Activated T-helper 2 cell treated with anti-CD3 and anti-CD28 coated beads, Interferon-gamma antibody, Interleukin-2, Interleukin-4, amounts not matched to agents 10 μg/mL and 5 μg/mL and 100 μg/mL, durations not matched to agents 14 hours and 24 hours and 36 hours (primary cell): Measurements from ENCODE around the gene HES6. TPM values are rescaled to one million over a fixed set of nuclear protein-coding genes. Genes with fewer than 3 reads are reported as not detected.

ENCODE experiments used
- DNase-seq: peaks from one replicate; pipeline ENCODE4 v3.0.0; 2021; ENCODE audit warnings: low spot score
- H3K27ac Mint-ChIP-seq: one replicate; pipeline ENCODE4 v1.8.0; 2021; ENCODE audit warnings: mixed read lengths
- H3K27me3 Mint-ChIP-seq: one replicate; pipeline ENCODE4 v1.8.0; 2021; ENCODE audit warnings: low read depth, mixed read lengths
- H3K36me3 Mint-ChIP-seq: one replicate; pipeline ENCODE4 v1.8.0; 2021; ENCODE audit warnings: low read depth, mixed read lengths
- H3K4me1 Mint-ChIP-seq: one replicate; pipeline ENCODE4 v1.8.0; 2021; ENCODE audit warnings: low read depth, mixed read lengths
- H3K4me3 Mint-ChIP-seq: one replicate; pipeline ENCODE4 v1.8.0; 2021; ENCODE audit warnings: low read depth, mild to moderate bottlenecking, moderate library complexity, mixed read lengths
- H3K9me3 Mint-ChIP-seq: one replicate; pipeline ENCODE4 v1.8.0; 2021; ENCODE audit warnings: mixed read lengths
- intact Hi-C: fragments of 100-400 bp; cut with micrococcal nuclease; formaldehyde crosslinking; loops from one replicate; pipeline ENCODE4 v1.15.1; 2023
- total RNA-seq: library from RNA; stranded (reverse); gene quantifications from 2 replicates; pipeline ENCODE4 v1.2.3, GENCODE V29; 2022

HES6 gene
- total RNA-seq, 1 donor from 2014 or later: 10.2 TPM

DNA sequence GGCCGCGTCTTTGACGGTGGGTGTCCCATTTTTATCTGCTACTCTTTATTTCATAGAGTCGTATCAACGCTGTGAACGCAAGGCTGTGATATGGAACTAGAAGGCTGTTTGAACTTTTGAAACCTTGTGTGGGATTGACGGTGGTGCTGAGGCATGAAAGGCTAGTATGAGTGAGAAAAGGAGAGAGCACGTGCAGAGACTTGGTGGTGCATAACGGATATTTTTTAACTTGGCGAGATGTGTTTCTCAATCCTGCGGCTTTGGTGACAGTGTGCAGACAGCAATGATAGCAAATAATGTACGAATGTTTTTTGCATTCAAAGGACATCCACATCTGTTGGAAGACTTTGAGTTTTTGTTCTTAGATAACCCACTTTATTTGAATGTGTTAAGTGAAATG is 6.2 kb downstream of the HES6 start:
- peak overlapping the region; percentile 57 for H3K4me3 Mint-ChIP-seq
- H3K27ac Mint-ChIP-seq: no peak overlapping the region
- DNase-seq: no peak
- intact Hi-C loops: no loop called here
- H3K4me1 Mint-ChIP-seq: peaks cover 11% of the 10 kb centered on the region
- peaks cover 4% of the 10 kb centered on the region for H3K36me3 Mint-ChIP-seq
- H3K27me3 Mint-ChIP-seq: peaks cover 60% of the 10 kb centered on the region
- H3K9me3 Mint-ChIP-seq: peaks cover 5% of the 10 kb centered on the region

DNA sequence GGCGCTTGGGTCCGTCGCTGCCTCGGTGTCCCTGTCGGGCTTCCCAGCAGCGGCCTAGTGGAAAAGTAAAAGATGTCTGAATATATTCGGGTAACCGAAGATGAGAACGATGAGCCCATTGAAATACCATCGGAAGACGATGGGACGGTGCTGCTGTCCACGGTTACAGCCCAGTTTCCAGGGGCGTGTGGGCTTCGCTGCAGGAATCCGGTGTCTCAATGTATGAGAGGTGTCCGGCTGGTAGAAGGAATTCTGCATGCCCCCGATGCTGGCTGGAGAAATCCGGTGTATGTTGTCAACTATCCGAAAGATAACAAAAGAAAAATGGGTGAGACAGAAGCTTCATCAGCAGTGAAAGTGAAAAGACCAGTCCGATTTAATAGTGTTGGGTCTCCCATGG is 8.0 kb downstream of the HES6 start:
- Mint-ChIP-seq H3K4me3 (peak overlapping the region; percentile 79), H3K27me3 (peaks cover 49% of the 10 kb centered on the region), H3K36me3 (peaks cover 4% of the 10 kb centered on the region), H3K9me3 (peaks cover 5% of the 10 kb centered on the region), H3K4me1 (peaks cover 11% of the 10 kb centered on the region), H3K27ac (no peak overlapping the region)
- intact Hi-C loops: loop anchor here (1.0 kb wide), 1 partner anchor 8 kb away; the partner anchor contains the start of gene HES6
- no peak for DNase-seq

DNA sequence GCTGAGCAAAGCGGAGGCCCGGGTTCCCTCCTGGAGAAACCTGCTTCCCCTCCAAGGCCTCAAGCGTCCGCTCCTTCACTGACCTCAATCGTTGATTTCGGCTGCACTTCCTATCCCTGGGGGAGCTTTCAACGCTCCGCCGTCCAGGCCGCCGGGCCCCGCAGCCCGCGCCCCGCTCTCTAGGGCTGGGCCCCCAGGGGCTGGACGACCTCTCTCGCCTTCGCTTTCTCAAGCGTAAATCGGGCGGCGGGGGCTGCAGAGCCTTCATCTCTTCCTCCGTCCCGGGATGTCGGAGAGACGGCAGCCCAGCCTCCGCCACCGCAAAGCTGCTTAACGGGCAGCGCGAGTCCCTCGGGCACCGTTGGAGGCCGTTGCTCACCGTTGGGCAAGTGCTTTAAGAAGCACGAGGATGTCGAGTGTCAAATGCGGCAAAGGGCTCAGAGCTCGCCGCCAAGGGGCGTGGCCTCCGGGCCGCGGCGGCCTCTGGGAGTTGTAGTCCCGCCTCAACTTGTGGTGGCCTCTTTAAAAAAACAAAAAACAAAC is 8.5 kb downstream of the HES6 start:
- Mint-ChIP-seq H3K27me3 (peaks cover 45% of the 10 kb centered on the region), H3K27ac (no peak overlapping the region), H3K4me3 (peak overlapping the region; percentile 79)

DNA sequence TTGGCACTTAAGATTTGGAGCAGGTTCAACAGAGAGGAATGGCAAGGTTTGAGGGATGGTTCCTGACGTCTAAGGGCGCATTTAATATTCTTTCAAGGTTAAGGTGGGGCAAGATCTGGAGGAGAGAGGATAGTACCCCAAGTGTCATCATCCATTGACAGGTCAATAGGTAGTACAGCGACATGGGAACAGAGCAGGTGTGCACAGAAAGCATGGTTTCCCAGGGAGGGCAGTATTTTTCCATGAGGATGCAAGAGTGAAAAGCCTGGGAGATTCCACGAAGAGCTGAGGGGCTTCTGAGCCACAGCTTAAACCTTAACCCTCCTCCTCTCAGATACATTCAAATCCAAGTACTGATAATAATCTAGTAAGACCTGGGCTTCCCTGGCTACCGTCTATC is 9.1 kb downstream of the HES6 start:
- peaks cover 5% of the 10 kb centered on the region for H3K9me3 Mint-ChIP-seq
- no peak overlapping the region for H3K27ac Mint-ChIP-seq
- no peak for DNase-seq
- H3K36me3 Mint-ChIP-seq: peaks cover 4% of the 10 kb centered on the region
- H3K27me3 Mint-ChIP-seq: peaks cover 39% of the 10 kb centered on the region
- intact Hi-C loops: loop anchor here (1.0 kb wide), 1 partner anchor 10 kb away; the partner anchor contains the start of gene HES6
- peak overlapping the region; percentile 63 for H3K4me3 Mint-ChIP-seq
- peaks cover 11% of the 10 kb centered on the region for H3K4me1 Mint-ChIP-seq

More for the DNA sequence above, 8.5 kb downstream of the HES6 start:
- Mint-ChIP-seq H3K4me1 (peaks cover 11% of the 10 kb centered on the region), H3K36me3 (peaks cover 4% of the 10 kb centered on the region), H3K9me3 (peaks cover 5% of the 10 kb centered on the region)
- intact Hi-C loops: loop anchor here (1.0 kb wide), 1 partner anchor 9 kb away; the partner anchor contains the start of gene HES6
- DNase-seq: peak; percentile 72

DNA sequence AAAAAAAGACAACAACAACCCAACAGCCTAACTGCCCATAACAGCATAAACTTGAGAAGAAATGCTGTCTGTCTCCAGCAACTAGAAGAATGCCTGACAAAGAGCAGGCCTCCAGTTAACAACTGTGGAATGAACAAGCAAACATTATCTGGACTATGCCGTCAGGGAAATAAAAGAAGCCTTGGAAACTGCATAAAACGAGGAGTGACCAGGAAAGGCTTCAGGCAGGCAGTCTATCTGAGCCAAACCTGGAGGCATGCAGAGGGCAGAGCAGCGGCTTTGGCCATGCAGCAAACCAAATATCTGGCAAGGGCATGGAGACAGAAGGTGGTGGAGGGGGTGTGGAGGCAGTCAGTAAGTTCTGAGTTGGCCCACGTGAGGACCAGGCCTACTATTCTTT is 11.1 kb downstream of the HES6 start:
- H3K4me3 Mint-ChIP-seq: no peak overlapping the region
- intact Hi-C loops: no loop called here
- H3K4me1 Mint-ChIP-seq: peaks cover 11% of the 10 kb centered on the region
- H3K36me3 Mint-ChIP-seq: peaks cover 4% of the 10 kb centered on the region
- no peak overlapping the region for H3K27ac Mint-ChIP-seq
- DNase-seq: no peak
- H3K27me3 Mint-ChIP-seq: peaks cover 27% of the 10 kb centered on the region
- H3K9me3 Mint-ChIP-seq: peaks cover 4% of the 10 kb centered on the region

DNA sequence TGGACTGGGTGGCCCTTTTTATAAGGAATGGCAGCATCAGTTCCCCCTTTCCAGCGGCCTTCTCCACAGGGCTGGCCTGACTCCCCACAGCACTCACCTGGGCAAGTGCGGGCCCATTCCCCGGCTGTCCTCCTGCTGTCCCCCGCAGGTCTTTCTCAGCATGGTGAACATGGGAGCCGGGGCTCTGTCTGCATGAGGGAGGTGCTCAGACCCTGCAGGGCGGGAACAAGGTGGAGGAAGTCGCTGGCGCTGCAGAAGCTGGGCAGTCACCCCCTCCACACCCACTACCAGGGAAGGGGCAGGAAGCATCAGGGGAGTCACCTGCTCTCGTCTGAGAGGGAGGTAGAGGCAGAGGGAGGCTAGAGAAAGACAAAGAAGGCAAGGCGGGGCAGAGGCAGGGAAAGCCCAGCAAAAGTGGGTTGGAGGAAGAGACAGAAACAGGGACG is 12.2 kb downstream of the HES6 start:
- peaks cover 4% of the 10 kb centered on the region for H3K36me3 Mint-ChIP-seq
- intact Hi-C loops: no loop called here
- DNase-seq: no peak
- no peak overlapping the region for H3K4me3 Mint-ChIP-seq
- H3K9me3 Mint-ChIP-seq: no peaks in the 10 kb centered on the region
- H3K27ac Mint-ChIP-seq: no peak overlapping the region
- H3K27me3 Mint-ChIP-seq: peaks cover 22% of the 10 kb centered on the region
- H3K4me1 Mint-ChIP-seq: peaks cover 11% of the 10 kb centered on the region

GRCh38 chr2:238226698-238227586 is 12.9 kb downstream of the HES6 start:
- no peak for DNase-seq
- Mint-ChIP-seq H3K4me3 (no peak overlapping the region), H3K9me3 (no peaks in the 10 kb centered on the region), H3K27me3 (peaks cover 17% of the 10 kb centered on the region), H3K27ac (no peak overlapping the region), H3K4me1 (peaks cover 11% of the 10 kb centered on the region), H3K36me3 (peaks cover 4% of the 10 kb centered on the region)
- intact Hi-C loops: no loop called here

GRCh38 chr2:238225911-238226697 is 13.7 kb downstream of the HES6 start:
- DNase-seq: no peak
- Mint-ChIP-seq H3K27me3 (peaks cover 14% of the 10 kb centered on the region), H3K4me1 (peaks cover 7% of the 10 kb centered on the region), H3K4me3 (no peak overlapping the region), H3K9me3 (no peaks in the 10 kb centered on the region), H3K27ac (no peak overlapping the region), H3K36me3 (peaks cover 4% of the 10 kb centered on the region)
- intact Hi-C loops: no loop called here

DNA sequence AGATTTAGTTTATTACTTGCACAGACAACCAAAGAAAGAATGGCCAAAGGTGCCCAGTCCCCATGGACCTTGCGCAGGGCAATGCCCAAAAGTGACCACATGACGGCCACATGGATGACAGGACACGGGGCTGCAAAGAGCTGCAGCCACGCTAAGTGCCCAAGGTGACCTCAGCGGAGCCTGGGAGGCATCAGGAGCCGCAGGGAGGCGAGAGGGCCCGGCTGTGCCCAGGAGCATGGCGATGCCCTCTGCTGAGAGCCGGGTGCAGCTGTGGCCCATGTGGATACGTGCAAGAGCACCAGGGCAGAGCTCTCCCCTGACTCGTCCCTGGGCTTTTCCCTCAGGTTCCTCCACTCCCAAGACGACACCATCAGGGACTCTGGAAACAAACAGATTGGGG is 14.7 kb downstream of the HES6 start:
- H3K4me1 Mint-ChIP-seq: peaks cover 2% of the 10 kb centered on the region
- intact Hi-C loops: no loop called here
- H3K27me3 Mint-ChIP-seq: peaks cover 7% of the 10 kb centered on the region
- H3K36me3 Mint-ChIP-seq: no peaks in the 10 kb centered on the region
- DNase-seq: no peak
- no peaks in the 10 kb centered on the region for H3K9me3 Mint-ChIP-seq
- H3K4me3 Mint-ChIP-seq: no peak overlapping the region
- no peak overlapping the region for H3K27ac Mint-ChIP-seq

- Mint-ChIP-seq H3K4me3 (no peak overlapping the region), H3K27ac (no peak overlapping the region), H3K9me3 (no peaks in the 10 kb centered on the region), H3K36me3 (no peaks in the 10 kb centered on the region), H3K4me1 (no peaks in the 10 kb centered on the region), H3K27me3 (peaks cover 4% of the 10 kb centered on the region)
- DNase-seq: no peak
- intact Hi-C loops: no loop called here
These were observed 15.3 kb downstream of the HES6 start for GRCh38 chr2:238224356-238225035.

DNA sequence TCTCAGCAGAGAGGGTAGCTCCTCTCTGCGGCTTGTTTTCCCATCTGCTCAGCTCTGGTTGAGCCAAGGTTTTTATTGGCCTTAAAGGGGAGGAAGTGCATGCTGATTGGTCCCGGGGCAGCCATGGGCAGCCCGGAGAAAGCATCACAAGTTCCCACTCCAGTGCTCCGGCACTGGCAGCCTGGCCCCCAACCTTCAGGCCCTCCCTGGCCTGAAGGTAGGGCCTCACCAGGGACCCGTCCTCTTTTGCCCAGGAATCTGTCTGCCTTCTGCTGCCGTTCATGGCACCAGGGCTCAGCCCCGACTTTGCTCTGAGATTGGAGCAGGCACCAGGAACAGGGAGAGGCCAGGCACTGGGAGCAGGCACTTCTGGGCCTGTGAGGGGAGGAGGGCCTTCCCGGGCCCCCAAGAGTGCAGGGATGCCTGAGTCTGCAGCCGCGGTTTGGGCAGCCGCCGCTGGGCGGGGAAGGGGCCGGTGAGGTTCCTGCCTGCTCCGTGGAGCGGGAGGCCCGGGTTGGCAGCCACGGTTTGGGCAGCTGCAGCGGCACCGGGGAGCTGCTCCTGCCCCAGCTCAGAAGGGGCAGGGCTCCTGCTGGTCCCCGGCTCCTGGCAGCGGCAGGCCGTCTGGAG is 18.8 kb downstream of the HES6 start:
- H3K4me3 Mint-ChIP-seq: no peak overlapping the region
- intact Hi-C loops: no loop called here
- DNase-seq: no peak
- H3K4me1 Mint-ChIP-seq: no peaks in the 10 kb centered on the region
- peaks cover 1% of the 10 kb centered on the region for H3K27me3 Mint-ChIP-seq
- H3K9me3 Mint-ChIP-seq: no peaks in the 10 kb centered on the region
- H3K27ac Mint-ChIP-seq: no peak overlapping the region
- H3K36me3 Mint-ChIP-seq: no peaks in the 10 kb centered on the region
